BLaER1 (cell line): ENCODE measurements around the gene IFFO2.

ENCODE experiments used
- H3K27ac ChIP-seq: shearing (Covaris generic); formaldehyde crosslinking; 2 replicates; pipeline ENCODE4 v1.8.1; 2022
- H3K27me3 ChIP-seq: shearing (Covaris generic); formaldehyde crosslinking; 2 replicates; pipeline ENCODE4 v1.8.1; 2022
- H3K36me3 ChIP-seq: shearing (Covaris generic); formaldehyde crosslinking; 2 replicates; pipeline ENCODE4 v1.8.1; 2022
- H3K4me1 ChIP-seq: shearing (Covaris generic); formaldehyde crosslinking; 2 replicates; pipeline ENCODE4 v1.8.1; 2022
- H3K4me2 ChIP-seq: shearing (Covaris generic); formaldehyde crosslinking; 2 replicates; pipeline ENCODE4 v1.8.1; 2022
- H3K4me3 ChIP-seq: shearing (Covaris generic); formaldehyde crosslinking; 2 replicates; pipeline ENCODE4 v1.8.1; 2022
- H3K9ac ChIP-seq: shearing (Covaris generic); formaldehyde crosslinking; 2 replicates; pipeline ENCODE4 v1.8.1; 2022
- H3K9me3 ChIP-seq: shearing (Covaris generic); formaldehyde crosslinking; 2 replicates; pipeline ENCODE4 v1.8.1; 2022
- H4K20me1 ChIP-seq: shearing (Covaris generic); formaldehyde crosslinking; 2 replicates; pipeline ENCODE4 v1.8.1; 2022
- Cebpa-rat ChIP-seq: shearing (Covaris generic); IDR thresholded peaks from 2 replicates; pipeline ENCODE4 v1.8.1; 2022

Gene IFFO2

GRCh38 chr1:18891426-18891780, 65.1 kb downstream of the IFFO2 start:
- Histone ChIP-seq H3K4me2 (peak overlapping the region; percentile 17; the same call in 1 of the 2 replicates), H3K4me3 (no peak overlapping the region), H3K27me3 (no peaks in the 10 kb centered on the region), H3K36me3 (peaks cover 42% of the 10 kb centered on the region; the same call in 1 of the 2 replicates), H3K9me3 (no peaks in the 10 kb centered on the region), H3K27ac (no peak overlapping the region), H4K20me1 (0 out of 2 replicates have a peak, but pooled peaks cover 6% of the 10 kb centered on the region), H3K4me1 (peaks cover 29% of the 10 kb centered on the region), H3K9ac (no peak overlapping the region)
- no peak for TF ChIP-seq Cebpa-rat

GRCh38 chr1:18890706-18891425, 65.6 kb downstream of the IFFO2 start:
- Histone ChIP-seq H4K20me1 (0 out of 2 replicates have a peak, but pooled peaks cover 6% of the 10 kb centered on the region), H3K9me3 (no peaks in the 10 kb centered on the region), H3K4me3 (no peak overlapping the region), H3K9ac (no peak overlapping the region), H3K4me2 (peak overlapping the region; percentile 17; the same call in 1 of the 2 replicates), H3K4me1 (peaks cover 29% of the 10 kb centered on the region), H3K27me3 (no peaks in the 10 kb centered on the region), H3K27ac (no peak overlapping the region), H3K36me3 (peaks cover 42% of the 10 kb centered on the region; the same call in 1 of the 2 replicates)
- TF ChIP-seq Cebpa-rat = no peak

- H3K9ac ChIP-seq = no peak overlapping the region
- no peaks in the 10 kb centered on the region for H3K27me3 ChIP-seq
- peaks cover 73% of the 10 kb centered on the region for H3K36me3 ChIP-seq
- H3K27ac ChIP-seq = no peak overlapping the region
- no peaks in the 10 kb centered on the region for H3K9me3 ChIP-seq
- H3K4me2 ChIP-seq = no peak overlapping the region
- H4K20me1 ChIP-seq = 0 out of 2 replicates have a peak, but pooled peaks cover 4% of the 10 kb centered on the region
- no peak for TF ChIP-seq Cebpa-rat
- H3K4me1 ChIP-seq = peaks cover 5% of the 10 kb centered on the region
- H3K4me3 ChIP-seq = no peak overlapping the region
Observed at GRCh38 chr1:18886003-18886335, 70.5 kb downstream of the IFFO2 start.

GRCh38 chr1:18885311-18886002, 71.0 kb downstream of the IFFO2 start:
- H3K9ac ChIP-seq = no peak overlapping the region
- no peak overlapping the region for H3K4me3 ChIP-seq
- TF ChIP-seq Cebpa-rat = no peak
- H3K27me3 ChIP-seq = no peaks in the 10 kb centered on the region
- no peaks in the 10 kb centered on the region for H3K4me1 ChIP-seq
- H3K27ac ChIP-seq = no peak overlapping the region
- H4K20me1 ChIP-seq = no peaks in the 10 kb centered on the region
- no peak overlapping the region for H3K4me2 ChIP-seq
- peaks cover 78% of the 10 kb centered on the region for H3K36me3 ChIP-seq
- H3K9me3 ChIP-seq = no peaks in the 10 kb centered on the region

- Histone ChIP-seq H4K20me1 (no peaks in the 10 kb centered on the region), H3K27me3 (no peaks in the 10 kb centered on the region), H3K9ac (no peak overlapping the region), H3K4me3 (no peak overlapping the region), H3K9me3 (no peaks in the 10 kb centered on the region), H3K4me1 (no peaks in the 10 kb centered on the region), H3K27ac (no peak overlapping the region), H3K4me2 (no peak overlapping the region), H3K36me3 (peaks cover 79% of the 10 kb centered on the region)
- TF ChIP-seq Cebpa-rat = no peak
Observed at GRCh38 chr1:18884727-18885126, 71.7 kb downstream of the IFFO2 start.

- Histone ChIP-seq H3K9me3 (no peaks in the 10 kb centered on the region), H3K4me3 (no peak overlapping the region), H3K27ac (no peak overlapping the region), H3K4me1 (no peaks in the 10 kb centered on the region), H3K36me3 (peaks cover 83% of the 10 kb centered on the region), H3K4me2 (no peak overlapping the region), H3K9ac (no peak overlapping the region), H4K20me1 (no peaks in the 10 kb centered on the region), H3K27me3 (no peaks in the 10 kb centered on the region)
- TF ChIP-seq Cebpa-rat = no peak
Observed at GRCh38 chr1:18884419-18884717, 72.1 kb downstream of the IFFO2 start.

- no peaks in the 10 kb centered on the region for H4K20me1 ChIP-seq
- no peaks in the 10 kb centered on the region for H3K27me3 ChIP-seq
- H3K4me1 ChIP-seq = no peaks in the 10 kb centered on the region
- H3K36me3 ChIP-seq = peaks cover 82% of the 10 kb centered on the region
- no peak overlapping the region for H3K9ac ChIP-seq
- H3K27ac ChIP-seq = no peak overlapping the region
- no peak overlapping the region for H3K4me3 ChIP-seq
- no peak for TF ChIP-seq Cebpa-rat
- no peaks in the 10 kb centered on the region for H3K9me3 ChIP-seq
- no peak overlapping the region for H3K4me2 ChIP-seq
Observed at GRCh38 chr1:18883636-18884418, 72.6 kb downstream of the IFFO2 start.

GRCh38 chr1:18883079-18883478, 73.4 kb downstream of the IFFO2 start:
- no peaks in the 10 kb centered on the region for H3K4me1 ChIP-seq
- H3K27ac ChIP-seq = no peak overlapping the region
- no peak overlapping the region for H3K9ac ChIP-seq
- H3K36me3 ChIP-seq = peaks cover 75% of the 10 kb centered on the region
- no peak overlapping the region for H3K4me3 ChIP-seq
- no peak overlapping the region for H3K4me2 ChIP-seq
- no peaks in the 10 kb centered on the region for H3K27me3 ChIP-seq
- TF ChIP-seq Cebpa-rat = no peak
- H4K20me1 ChIP-seq = no peaks in the 10 kb centered on the region
- H3K9me3 ChIP-seq = no peaks in the 10 kb centered on the region

- H3K27me3 ChIP-seq = no peaks in the 10 kb centered on the region
- H3K27ac ChIP-seq = no peak overlapping the region
- no peak for TF ChIP-seq Cebpa-rat
- no peak overlapping the region for H3K4me3 ChIP-seq
- H3K9me3 ChIP-seq = no peaks in the 10 kb centered on the region
- no peaks in the 10 kb centered on the region for H3K4me1 ChIP-seq
- peaks cover 69% of the 10 kb centered on the region for H3K36me3 ChIP-seq
- no peak overlapping the region for H3K9ac ChIP-seq
- no peak overlapping the region for H3K4me2 ChIP-seq
- H4K20me1 ChIP-seq = no peaks in the 10 kb centered on the region
Observed at GRCh38 chr1:18882486-18882885, 74.0 kb downstream of the IFFO2 start.
